WTC11 (cell line): ENCODE data around the gene NLGN1. TPM values are rescaled to one million over a fixed set of nuclear protein-coding genes. Genes with fewer than 3 reads are reported as not detected.

Experiments used
- ATAC-seq: fragments of 200-7000 bp; cut with Tn5 transposase; 2 replicates; pipeline ENCODE4 v1.10.0; 2021; ENCODE audit warnings: mild to moderate bottlenecking, moderate library complexity
- CTCF ChIA-PET: fragments of 300-600 bp; sonication (Branson Sonifier 250); formaldehyde crosslinking; loops from one replicate; lab custom pipeline; 2021; ENCODE audit warnings: antibody characterized with exemption; lab: Charles Lee
- POLR2A ChIA-PET: fragments of 350-600 bp; sonication (Branson Sonifier 250); formaldehyde crosslinking; loops from one replicate; lab custom pipeline; 2021; ENCODE audit warnings: antibody characterized with exemption; lab: Charles Lee
- DNase-seq: peaks from one replicate; pipeline ENCODE4 v3.0.0; 2021; ENCODE audit warnings: low spot score
- H3K27ac Mint-ChIP-seq: 2 replicates; pipeline ENCODE4 v1.8.0; 2021; ENCODE audit warnings: mixed read lengths
- H3K27me3 Mint-ChIP-seq: 2 replicates; pipeline ENCODE4 v1.8.0; 2021; ENCODE audit warnings: low read depth, mild to moderate bottlenecking, moderate library complexity, mixed read lengths
- H3K36me3 Mint-ChIP-seq: 2 replicates; pipeline ENCODE4 v1.8.0; 2021; ENCODE audit warnings: mixed read lengths
- H3K4me1 Mint-ChIP-seq: 2 replicates; pipeline ENCODE4 v1.8.0; 2022; ENCODE audit warnings: mixed read lengths
- H3K4me3 Mint-ChIP-seq: 2 replicates; pipeline ENCODE4 v1.8.0; 2021; ENCODE audit warnings: mild to moderate bottlenecking, moderate library complexity, mixed read lengths
- H3K9me3 Mint-ChIP-seq: 2 replicates; pipeline ENCODE4 v1.8.0; 2021; ENCODE audit warnings: mixed read lengths
- CBFB ChIP-seq: sonication (generic); formaldehyde crosslinking; IDR thresholded peaks from 2 replicates; pipeline ENCODE4 v1.8.1; 2022; ENCODE audit warnings: mild to moderate bottlenecking, low read depth, missing genetic modification reagents
- ETV6 ChIP-seq: sonication (generic); formaldehyde crosslinking; IDR thresholded peaks from 2 replicates; pipeline ENCODE4 v1.8.1; 2022; ENCODE audit warnings: mild to moderate bottlenecking, missing genetic modification reagents
- FOXP1 ChIP-seq: sonication (generic); formaldehyde crosslinking; IDR thresholded peaks from 2 replicates; pipeline ENCODE4 v1.8.0; 2022; ENCODE audit warnings: missing genetic modification reagents, mild to moderate bottlenecking, moderate library complexity, borderline replicate concordance
- FOXP4 ChIP-seq: sonication (generic); formaldehyde crosslinking; IDR thresholded peaks from 2 replicates; pipeline ENCODE4 v1.8.0; 2022; ENCODE audit warnings: mild to moderate bottlenecking, missing genetic modification reagents
- IRF1 ChIP-seq: sonication (generic); formaldehyde crosslinking; IDR thresholded peaks from 2 replicates; pipeline ENCODE4 v1.8.0; 2023; ENCODE audit warnings: missing genetic modification reagents
- MLX ChIP-seq: sonication (generic); formaldehyde crosslinking; IDR thresholded peaks from 2 replicates; pipeline ENCODE4 v1.8.1; 2023; ENCODE audit warnings: mild to moderate bottlenecking, missing genetic modification reagents, moderate library complexity
- RELA ChIP-seq: sonication (generic); formaldehyde crosslinking; IDR thresholded peaks from 2 replicates; pipeline ENCODE4 v1.8.1; 2022; ENCODE audit warnings: missing genetic modification reagents, mild to moderate bottlenecking, borderline replicate concordance
- RORB ChIP-seq: fragments of 250-450 bp; sonication (Bioruptor Pico); IDR thresholded peaks from 2 replicates; pipeline ENCODE4 v1.9.0; 2021; ENCODE audit warnings: mild to moderate bottlenecking
- SOX15 ChIP-seq: fragments of 250-450 bp; sonication (Bioruptor Pico); IDR thresholded peaks from 2 replicates; pipeline ENCODE4 v1.9.0; 2021; ENCODE audit warnings: mild to moderate bottlenecking
- TCF7 ChIP-seq: sonication (generic); formaldehyde crosslinking; IDR thresholded peaks from 2 replicates; pipeline ENCODE4 v1.8.0; 2022; ENCODE audit warnings: mild to moderate bottlenecking, low read depth, missing genetic modification reagents, moderate library complexity
- USF2 ChIP-seq: sonication (generic); formaldehyde crosslinking; IDR thresholded peaks from 2 replicates; pipeline ENCODE4 v1.8.1; 2023; ENCODE audit warnings: mild to moderate bottlenecking, missing genetic modification reagents, moderate library complexity
- ZNF219 ChIP-seq: sonication (generic); formaldehyde crosslinking; IDR thresholded peaks from 2 replicates; pipeline ENCODE4 v1.8.0; 2023; ENCODE audit warnings: missing genetic modification reagents, mild to moderate bottlenecking, borderline replicate concordance
- ZNF263 ChIP-seq: sonication (generic); formaldehyde crosslinking; IDR thresholded peaks from 2 replicates; pipeline ENCODE4 v1.8.1; 2022; ENCODE audit warnings: low read depth, mild to moderate bottlenecking, moderate library complexity, missing genetic modification reagents
- ZNF396 ChIP-seq: fragments of 250-450 bp; sonication (Bioruptor Pico); IDR thresholded peaks from 2 replicates; pipeline ENCODE4 v1.8.0; 2021; ENCODE audit warnings: mild to moderate bottlenecking, moderate library complexity, borderline replicate concordance
- total RNA-seq: library from RNA; stranded (reverse); gene quantifications from 3 replicates; pipeline ENCODE4 v1.2.3, GENCODE V29; 2021
- TF ChIP-seq, protein P1 (sequence below): fragments of 250-450 bp; sonication (Bioruptor Pico); IDR thresholded peaks from 2 replicates; pipeline ENCODE4 v2.1.2; 2022; ENCODE audit warnings: mild to moderate bottlenecking, moderate library complexity
- TF ChIP-seq, protein P2 (sequence below): sonication (generic); formaldehyde crosslinking; IDR thresholded peaks from 2 replicates; pipeline ENCODE4 v1.8.0; 2023; ENCODE audit warnings: missing genetic modification reagents, mild to moderate bottlenecking, borderline replicate concordance
- TF ChIP-seq, protein P3 (sequence below): sonication (generic); formaldehyde crosslinking; IDR thresholded peaks from 2 replicates; pipeline ENCODE4 v1.8.1; 2023; ENCODE audit warnings: mild to moderate bottlenecking, moderate library complexity, missing genetic modification reagents

The NLGN1 gene
- total RNA-seq, 1 experiment from 2014 or later = 12.4 TPM

DNA sequence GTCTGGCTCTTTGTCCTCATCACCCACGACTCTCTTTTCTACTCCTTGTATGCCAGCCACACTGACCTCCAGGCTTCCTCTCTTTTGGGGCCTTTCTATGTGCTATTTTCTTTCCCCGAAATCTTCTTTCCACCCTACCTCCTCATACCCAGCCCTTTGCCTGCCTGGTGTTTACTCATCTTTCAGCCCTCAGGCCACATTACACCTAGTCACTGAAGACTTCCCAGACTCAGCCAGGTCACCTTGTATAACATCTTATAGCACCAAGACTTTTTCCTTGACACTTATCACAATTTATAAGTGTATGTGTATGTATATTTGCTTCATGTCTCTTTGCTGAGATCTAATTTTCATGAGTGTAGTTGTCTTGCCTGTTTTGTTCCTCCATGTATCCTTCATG, 396.4 kb downstream of the NLGN1 start (continued):
- TF ChIP-seq, protein P1, sequence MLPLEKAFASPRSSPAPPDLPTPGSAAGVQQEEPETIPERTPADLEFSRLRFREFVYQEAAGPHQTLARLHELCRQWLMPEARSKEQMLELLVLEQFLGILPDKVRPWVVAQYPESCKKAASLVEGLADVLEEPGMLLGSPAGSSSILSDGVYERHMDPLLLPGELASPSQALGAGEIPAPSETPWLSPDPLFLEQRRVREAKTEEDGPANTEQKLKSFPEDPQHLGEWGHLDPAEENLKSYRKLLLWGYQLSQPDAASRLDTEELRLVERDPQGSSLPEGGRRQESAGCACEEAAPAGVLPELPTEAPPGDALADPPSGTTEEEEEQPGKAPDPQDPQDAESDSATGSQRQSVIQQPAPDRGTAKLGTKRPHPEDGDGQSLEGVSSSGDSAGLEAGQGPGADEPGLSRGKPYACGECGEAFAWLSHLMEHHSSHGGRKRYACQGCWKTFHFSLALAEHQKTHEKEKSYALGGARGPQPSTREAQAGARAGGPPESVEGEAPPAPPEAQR (CRISPR knock-in tag) = no peak
- no peak for TF ChIP-seq SOX15 (CRISPR knock-in tag)
- TF ChIP-seq FOXP4 (CRISPR knock-in tag) = no peak
- TF ChIP-seq CBFB (CRISPR knock-in tag) = no peak
- TF ChIP-seq MLX (CRISPR knock-in tag) = no peak

GRCh38 chr3:173796405-173796804, 398.9 kb downstream of the NLGN1 start:
- Mint-ChIP-seq H3K27ac (no peak overlapping the region), H3K27me3 (no peaks in the 10 kb centered on the region), H3K9me3 (no peaks in the 10 kb centered on the region), H3K4me3 (no peak overlapping the region), H3K36me3 (no peaks in the 10 kb centered on the region), H3K4me1 (peaks cover 57% of the 10 kb centered on the region)
- DNase-seq (no peak), ATAC-seq (no peak)
- no peak for TF ChIP-seq ETV6 (CRISPR knock-in tag)
- TF ChIP-seq TCF7 (CRISPR knock-in tag) = no peak
- TF ChIP-seq ZNF396 = no peak
- no peak for TF ChIP-seq FOXP1
- TF ChIP-seq IRF1 (CRISPR knock-in tag) = no peak
- no peak for TF ChIP-seq RELA
- no peak for TF ChIP-seq ZNF263 (CRISPR knock-in tag)
- no peak for TF ChIP-seq USF2
- CTCF ChIA-PET = interaction anchor here (0.8 kb wide), 1 partner anchor 80 kb away, joined by 3 read pairs; no protein-coding TSS in a partner anchor
- POLR2A ChIA-PET = no interaction called here

DNA sequence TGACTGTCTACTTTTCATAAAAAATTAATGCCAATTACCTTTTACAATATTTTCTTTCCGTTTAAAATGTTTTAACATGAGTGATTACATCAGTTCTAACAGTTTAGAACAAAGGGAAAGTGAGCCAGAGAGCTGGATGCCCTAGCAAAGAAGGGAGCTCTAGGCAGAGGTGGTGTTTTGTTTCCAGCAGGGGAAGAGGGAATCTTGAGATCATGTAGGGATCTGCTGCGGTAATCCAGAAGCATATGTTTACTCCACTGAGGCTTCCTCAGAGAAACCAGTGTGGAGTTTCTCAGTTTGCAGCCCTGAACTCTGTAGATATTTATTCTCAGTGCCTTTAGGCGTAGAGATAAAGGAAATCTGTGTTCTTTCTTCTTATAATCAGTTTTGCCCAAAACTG, 399.3 kb downstream of the NLGN1 start:
- CTCF ChIA-PET = interaction anchor here (0.8 kb wide), 1 partner anchor 80 kb away, joined by 3 read pairs; no protein-coding TSS in a partner anchor
- Mint-ChIP-seq H3K27ac (peak overlapping the region; percentile 44; the same call in 1 of the 2 replicates), H3K4me3 (no peak overlapping the region)

More for the DNA sequence above, 399.3 kb downstream of the NLGN1 start:
- Mint-ChIP-seq H3K27me3 (no peaks in the 10 kb centered on the region), H3K36me3 (no peaks in the 10 kb centered on the region), H3K9me3 (no peaks in the 10 kb centered on the region), H3K4me1 (peaks cover 57% of the 10 kb centered on the region)
- TF ChIP-seq USF2 (no peak), RORB (CRISPR knock-in tag) (no peak), ZNF219 (CRISPR knock-in tag) (no peak), SOX15 (CRISPR knock-in tag) (no peak), TCF7 (CRISPR knock-in tag) (no peak)
- TF ChIP-seq, protein P2, sequence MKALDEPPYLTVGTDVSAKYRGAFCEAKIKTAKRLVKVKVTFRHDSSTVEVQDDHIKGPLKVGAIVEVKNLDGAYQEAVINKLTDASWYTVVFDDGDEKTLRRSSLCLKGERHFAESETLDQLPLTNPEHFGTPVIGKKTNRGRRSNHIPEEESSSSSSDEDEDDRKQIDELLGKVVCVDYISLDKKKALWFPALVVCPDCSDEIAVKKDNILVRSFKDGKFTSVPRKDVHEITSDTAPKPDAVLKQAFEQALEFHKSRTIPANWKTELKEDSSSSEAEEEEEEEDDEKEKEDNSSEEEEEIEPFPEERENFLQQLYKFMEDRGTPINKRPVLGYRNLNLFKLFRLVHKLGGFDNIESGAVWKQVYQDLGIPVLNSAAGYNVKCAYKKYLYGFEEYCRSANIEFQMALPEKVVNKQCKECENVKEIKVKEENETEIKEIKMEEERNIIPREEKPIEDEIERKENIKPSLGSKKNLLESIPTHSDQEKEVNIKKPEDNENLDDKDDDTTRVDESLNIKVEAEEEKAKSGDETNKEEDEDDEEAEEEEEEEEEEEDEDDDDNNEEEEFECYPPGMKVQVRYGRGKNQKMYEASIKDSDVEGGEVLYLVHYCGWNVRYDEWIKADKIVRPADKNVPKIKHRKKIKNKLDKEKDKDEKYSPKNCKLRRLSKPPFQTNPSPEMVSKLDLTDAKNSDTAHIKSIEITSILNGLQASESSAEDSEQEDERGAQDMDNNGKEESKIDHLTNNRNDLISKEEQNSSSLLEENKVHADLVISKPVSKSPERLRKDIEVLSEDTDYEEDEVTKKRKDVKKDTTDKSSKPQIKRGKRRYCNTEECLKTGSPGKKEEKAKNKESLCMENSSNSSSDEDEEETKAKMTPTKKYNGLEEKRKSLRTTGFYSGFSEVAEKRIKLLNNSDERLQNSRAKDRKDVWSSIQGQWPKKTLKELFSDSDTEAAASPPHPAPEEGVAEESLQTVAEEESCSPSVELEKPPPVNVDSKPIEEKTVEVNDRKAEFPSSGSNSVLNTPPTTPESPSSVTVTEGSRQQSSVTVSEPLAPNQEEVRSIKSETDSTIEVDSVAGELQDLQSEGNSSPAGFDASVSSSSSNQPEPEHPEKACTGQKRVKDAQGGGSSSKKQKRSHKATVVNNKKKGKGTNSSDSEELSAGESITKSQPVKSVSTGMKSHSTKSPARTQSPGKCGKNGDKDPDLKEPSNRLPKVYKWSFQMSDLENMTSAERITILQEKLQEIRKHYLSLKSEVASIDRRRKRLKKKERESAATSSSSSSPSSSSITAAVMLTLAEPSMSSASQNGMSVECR (CRISPR knock-in tag) = no peak
- TF ChIP-seq, protein P1 (CRISPR knock-in tag) = no peak
- TF ChIP-seq, protein P3, sequence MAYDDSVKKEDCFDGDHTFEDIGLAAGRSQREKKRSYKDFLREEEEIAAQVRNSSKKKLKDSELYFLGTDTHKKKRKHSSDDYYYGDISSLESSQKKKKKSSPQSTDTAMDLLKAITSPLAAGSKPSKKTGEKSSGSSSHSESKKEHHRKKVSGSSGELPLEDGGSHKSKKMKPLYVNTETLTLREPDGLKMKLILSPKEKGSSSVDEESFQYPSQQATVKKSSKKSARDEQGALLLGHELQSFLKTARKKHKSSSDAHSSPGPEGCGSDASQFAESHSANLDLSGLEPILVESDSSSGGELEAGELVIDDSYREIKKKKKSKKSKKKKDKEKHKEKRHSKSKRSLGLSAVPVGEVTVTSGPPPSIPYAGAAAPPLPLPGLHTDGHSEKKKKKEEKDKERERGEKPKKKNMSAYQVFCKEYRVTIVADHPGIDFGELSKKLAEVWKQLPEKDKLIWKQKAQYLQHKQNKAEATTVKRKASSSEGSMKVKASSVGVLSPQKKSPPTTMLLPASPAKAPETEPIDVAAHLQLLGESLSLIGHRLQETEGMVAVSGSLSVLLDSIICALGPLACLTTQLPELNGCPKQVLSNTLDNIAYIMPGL (CRISPR knock-in tag) = no peak
- ATAC-seq (peak; percentile 82), DNase-seq (no peak)
- POLR2A ChIA-PET = no interaction called here
